GOT3 (cell line): Measurements from ENCODE around the gene SNX33.
"Not testable (repeated sequence)": the region's sequence is repeated elsewhere in the genome, so short reads cannot be mapped to it uniquely, and the experiment has no call there.

Experiments used
- DNase-seq: peaks from one replicate; lab custom pipeline; 2025; ENCODE audit warnings: mixed read lengths; lab: John Stamatoyannopoulos, UW

SNX33 gene

DNA sequence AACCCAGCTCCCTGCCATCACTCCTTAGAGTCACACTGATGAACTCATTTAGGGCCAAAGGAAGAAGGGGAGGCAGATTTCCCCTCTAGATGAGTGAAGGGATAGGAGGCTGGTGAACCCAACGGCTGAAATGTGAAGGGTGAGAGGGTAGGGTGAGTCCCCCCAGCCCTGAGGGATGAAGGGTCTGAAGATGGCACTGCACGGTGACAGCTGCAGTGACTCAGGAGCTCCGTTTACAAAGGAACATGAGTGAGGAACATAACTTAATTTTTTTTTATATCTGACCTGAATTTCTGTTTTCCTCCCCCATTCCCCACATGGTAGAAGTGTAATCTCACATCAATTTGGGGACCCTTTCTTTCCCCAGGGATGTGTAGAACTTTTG, 14.0 kb downstream of the SNX33 start:
- no peak for DNase-seq

DNA sequence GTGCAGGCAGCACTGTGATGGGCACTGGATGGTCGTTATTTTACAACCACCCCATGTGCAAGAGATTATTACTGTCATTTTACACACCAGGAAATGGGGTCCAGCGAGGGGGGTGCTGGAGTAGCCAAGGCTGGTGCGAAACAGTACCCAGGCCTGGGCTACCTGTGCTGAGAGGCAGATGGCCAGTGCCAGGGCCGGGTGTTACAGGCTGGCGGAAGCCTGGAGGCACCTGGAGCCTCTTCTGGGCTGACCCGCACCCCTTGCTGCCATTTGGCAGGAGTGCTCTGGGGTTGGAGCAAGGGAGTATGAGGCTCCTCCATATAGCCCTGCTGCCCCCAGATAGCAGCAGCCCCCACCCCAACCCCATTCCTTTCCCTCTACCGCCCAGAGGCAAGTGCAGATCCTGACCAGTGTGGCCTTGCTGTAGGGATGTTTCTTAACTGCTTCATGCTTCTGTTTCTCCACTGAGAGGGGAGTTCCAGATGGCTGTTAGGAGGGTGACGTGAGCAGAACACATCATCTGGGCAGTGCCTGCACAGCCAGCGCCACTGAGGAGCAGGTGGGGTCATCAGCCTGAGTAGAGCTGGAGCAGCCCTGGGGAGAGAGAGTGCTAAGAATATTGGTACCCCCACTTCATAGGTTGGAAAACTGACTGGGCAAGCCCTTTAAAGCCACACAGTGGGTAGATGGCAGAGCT, 15.3 kb downstream of the SNX33 start:
- no peak for DNase-seq

DNA sequence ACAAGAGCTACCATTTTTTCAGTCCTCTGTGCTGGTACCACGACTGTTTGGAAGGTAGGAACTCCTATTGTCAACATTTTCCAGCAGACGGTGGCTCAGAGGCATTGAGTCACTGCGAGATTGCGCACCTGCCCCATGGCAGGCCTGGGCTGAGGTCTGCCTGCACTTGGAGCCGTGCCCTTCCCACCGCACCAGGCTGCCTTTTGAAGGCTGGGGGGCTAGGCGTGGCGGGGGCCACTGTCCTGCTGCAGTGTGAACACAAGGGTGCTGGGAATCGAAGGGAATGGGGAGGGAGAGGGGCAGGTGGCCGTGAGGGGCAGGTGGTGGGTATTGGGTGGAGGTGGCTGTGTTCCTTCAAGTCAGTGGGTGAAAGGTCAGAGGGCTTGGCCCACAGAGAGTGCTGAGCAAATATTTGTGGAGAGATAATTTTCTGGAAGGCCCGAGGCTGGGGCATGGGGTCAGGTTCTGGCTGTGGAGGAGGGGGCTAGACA, 16.3 kb downstream of the SNX33 start:
- no peak for DNase-seq

DNA sequence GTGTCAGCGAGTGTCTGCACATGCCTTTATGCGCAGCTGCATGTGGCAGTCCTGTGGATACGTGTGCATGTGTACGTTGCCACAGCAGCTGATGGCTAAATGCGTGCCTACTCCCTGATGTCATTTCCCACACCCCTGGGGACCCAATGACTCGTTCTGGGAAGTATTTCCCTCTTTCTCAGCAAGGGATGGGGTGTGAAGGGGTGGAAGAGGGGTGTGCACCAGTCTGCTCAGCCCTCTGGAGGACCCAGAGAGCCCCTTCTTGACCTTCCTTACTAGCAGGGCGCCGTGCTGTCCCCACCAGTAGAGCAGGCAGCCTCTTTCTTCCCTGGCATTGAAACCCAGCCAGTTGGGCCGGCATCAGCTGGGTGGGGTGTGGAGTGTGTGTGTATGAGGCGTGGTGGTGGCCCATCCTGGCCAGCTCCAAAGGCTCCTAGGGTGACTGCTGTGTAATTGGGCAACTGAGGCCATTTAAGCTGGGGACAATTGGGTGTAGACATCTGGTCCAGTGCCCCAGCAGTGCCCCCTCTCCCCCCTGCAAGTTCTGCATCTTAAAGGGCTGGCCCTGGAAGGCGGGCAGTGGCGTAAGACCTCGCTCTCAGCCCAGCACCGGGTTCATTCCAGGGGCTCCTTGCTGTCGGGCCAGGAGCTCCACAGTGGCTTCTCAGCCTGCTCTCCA, 19.2 kb downstream of the SNX33 start:
- peak; percentile 84 for DNase-seq

- no peak for DNase-seq
Observed at GRCh38 chr15:75669191-75669878, 21.6 kb downstream of the SNX33 start.

GRCh38 chr15:75669879-75670212, 22.1 kb downstream of the SNX33 start:
- DNase-seq: no peak

- no peak for DNase-seq
Observed at GRCh38 chr15:75671730-75672602, 24.3 kb downstream of the SNX33 start.

GRCh38 chr15:75672646-75673425, 25.1 kb downstream of the SNX33 start:
- DNase-seq: no peak

DNA sequence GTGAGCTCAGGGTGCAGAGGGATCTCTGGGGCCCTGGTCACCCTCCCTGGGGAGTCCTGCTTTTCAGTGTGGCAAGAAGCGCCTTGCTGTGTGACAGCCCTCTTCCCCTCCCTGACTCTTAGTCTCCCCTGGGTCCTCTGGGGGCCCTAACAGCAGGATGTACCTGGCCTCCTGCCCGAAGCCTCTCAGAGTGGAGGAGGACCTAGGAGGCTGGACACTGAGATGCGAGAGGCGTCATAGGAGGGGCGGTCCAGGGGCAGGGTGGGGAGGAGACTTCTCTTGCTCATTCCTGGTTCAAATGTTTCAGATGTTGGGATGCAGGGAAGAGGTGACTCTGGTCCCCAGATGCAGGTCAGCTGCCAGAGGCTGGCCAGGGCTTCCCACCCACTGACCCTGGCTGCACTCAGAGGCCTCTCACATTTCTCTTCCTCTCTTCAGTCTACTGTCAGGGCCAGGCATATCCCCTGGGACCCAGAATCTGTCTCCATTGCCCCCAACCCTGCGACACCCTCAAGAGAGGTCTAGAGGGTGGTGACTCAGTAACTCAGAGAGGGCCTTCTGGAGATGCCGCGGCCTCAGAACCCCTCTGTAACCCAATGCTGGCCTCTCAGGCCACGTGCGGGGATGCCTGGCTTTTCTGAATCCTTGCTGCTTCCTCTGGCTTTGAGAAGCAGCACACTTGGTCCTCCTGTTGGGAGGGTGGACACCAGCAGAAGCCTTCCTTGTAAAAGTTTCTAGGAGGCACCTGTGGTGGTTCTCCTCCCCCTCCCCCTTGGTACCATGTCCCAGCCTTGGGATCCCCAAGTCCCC, 25.9 kb downstream of the SNX33 start:
- DNase-seq: no peak

GRCh38 chr15:75674366-75674765, 26.7 kb downstream of the SNX33 start:
- DNase-seq: no peak

DNA sequence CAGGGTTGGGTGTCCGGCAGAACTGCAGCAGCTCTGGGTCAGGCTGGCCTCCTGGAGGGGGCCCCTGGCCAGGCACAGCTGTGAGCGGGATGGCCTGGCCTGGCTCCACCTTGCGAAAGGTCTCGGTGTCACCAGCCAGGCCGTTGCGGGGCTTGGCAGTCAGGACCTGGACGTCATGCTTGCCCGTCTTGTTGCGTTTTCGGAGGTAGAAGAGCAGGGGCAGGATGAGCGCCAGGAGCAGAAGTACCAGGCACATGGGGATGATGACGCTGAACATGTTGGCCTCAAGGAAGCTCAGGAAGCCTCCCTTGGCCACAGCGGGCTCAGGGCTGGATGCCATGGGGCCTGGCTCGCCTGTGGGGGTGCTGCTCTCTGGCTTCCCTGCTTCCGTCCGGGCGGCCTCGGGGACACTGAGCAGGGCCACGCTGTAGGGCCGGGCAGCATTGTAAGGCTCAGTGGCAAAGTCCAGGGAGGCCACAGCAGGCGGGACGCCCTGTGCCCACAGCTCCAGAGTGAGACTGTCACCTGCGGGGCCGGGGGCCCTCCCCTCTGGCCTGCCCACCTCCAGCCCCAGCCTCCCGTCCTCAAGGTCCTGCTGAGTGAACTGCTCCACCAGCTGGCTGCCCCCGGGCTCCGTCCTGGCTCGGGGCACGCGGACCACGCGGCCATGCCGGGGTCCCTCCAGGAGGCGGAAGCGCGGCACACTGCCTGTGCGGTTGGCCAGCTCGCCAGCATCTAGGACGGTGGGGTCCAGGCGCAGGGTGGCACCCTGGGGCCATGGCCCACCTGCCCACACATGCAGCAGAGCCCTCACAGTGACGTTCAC, 28.1 kb downstream of the SNX33 start:
- no peak for DNase-seq

- DNase-seq: no peak
Observed at GRCh38 chr15:75676688-75677464, 29.2 kb downstream of the SNX33 start.

DNA sequence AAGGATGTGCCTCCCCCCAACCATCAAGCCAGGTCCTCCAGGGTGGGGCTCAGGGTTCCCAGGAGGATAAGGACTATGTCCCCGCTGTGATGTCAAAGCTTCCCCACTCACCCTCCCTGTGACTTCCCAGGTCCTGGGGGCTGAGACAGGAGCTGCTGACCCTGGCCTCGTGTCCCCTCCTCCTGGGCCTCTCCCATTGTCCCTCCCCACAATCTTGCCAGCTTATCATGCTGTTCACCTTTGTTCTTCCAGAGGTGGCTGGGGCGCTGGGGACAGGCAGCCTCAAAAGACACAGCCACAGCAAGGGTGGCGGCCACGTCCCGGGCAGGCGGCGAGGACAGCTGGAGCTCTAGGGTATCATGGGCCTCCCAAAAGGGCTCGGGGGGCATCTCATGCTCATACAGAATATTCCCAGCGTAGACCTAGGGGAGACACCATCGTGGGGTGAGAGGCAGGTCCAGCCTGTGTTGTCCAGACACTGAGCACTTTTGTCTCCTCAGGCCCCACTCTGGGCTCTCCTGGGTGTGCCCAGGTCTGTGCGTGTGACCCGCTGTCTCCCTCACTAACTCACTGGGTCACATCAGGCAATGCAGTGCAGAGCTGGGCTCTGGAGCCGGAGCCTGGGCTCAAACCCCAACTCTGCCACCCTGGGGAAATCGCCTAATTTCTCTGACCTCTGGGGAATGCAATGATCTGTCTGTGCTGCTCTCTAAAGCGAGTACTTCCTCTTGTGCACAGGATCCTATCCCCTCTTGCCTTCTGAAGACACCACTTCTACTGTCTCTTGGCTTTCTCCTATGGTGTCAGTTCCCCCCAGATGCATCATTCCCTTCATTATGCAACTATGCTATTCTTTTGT, 30.0 kb downstream of the SNX33 start:
- no peak for DNase-seq

- DNase-seq: not testable (repeated sequence)
Observed at GRCh38 chr15:75678324-75678690, 30.6 kb downstream of the SNX33 start.

DNA sequence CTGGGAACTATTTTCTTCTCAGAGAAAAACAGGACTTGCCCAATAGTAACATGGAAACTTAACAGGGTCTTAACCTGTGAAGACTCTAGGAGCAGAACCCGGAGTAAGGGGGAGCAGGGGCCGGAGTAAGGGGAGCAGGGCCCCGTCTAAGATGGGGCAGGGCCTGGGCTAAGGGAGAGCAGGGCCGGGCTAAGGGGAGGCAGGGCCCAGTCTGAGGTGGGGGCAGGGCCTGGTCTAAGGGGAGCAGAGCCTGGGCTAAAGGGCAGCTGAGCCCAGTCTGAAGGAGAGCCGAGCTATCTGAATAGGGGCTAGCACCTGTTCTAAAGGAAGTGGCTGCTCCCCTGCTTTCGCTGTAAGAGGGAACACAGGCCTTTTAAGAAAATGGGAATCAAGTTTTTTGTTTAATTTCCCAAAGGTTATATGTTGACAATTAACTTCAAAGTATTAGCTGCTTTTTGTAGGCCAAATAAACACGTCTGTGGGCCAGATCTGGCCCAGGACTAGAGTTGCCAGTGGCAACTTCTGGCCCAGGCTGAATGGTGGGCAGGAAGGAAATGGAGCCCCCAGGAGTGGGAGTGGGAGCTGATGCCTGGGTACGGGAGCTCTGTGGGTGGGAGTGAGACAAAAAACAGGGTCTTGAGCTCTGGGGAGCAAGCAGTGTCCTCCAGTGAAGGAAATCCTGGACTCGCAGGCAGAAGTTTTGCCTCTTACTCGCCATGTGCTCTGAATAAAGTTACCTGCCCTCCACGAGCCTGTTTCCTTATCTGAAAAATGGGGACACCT, 32.5 kb downstream of the SNX33 start:
- DNase-seq: no peak

DNA sequence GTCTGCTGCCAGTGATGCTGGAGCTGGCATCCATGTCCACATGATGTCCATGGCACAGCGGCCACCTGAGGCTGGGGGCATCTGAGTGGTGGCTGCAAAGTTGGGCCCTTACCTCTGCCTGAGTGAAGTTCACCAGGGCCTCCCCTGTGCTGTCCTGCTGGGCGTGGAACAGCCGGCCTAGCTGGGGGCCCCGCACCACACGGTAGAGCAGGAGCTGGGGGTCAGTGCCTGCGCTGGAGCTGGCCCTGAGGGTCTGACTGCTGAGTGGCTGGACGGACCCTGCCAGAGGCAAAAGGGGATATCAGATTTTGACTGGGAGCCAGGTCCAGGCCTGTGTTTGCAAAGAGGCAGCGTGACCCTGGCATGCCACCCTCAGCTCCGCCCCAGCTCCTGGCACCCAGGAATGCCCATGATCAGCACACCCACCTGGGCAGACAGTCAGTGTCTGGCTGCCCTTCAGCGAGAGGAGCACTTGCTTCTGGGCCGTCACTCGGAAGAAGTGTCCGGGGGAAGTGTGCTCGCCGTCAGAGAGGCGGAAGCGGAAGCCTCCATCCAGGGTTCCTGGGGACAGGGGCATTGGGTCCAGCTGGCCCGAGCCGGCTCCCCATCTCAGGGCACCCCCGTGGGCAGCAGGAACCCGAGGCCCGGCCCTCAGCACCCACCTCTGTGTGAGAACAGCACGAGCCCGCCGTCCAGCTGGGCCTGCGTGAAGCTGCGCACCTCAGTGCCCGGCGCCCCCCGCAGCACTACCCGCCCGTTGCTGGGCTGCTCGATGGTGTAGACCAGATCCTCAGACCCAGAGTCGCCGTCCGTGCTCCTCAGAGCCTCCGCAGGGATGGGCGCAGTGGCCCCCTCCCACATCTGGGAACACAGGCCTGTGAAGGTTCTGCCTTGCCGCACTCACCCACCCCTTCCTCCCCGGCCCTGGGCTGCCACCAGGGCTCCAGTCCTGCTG, 34.7 kb downstream of the SNX33 start:
- no peak for DNase-seq
